ENCODE results near the gene CSNK2B.

The CSNK2B gene

DNA sequence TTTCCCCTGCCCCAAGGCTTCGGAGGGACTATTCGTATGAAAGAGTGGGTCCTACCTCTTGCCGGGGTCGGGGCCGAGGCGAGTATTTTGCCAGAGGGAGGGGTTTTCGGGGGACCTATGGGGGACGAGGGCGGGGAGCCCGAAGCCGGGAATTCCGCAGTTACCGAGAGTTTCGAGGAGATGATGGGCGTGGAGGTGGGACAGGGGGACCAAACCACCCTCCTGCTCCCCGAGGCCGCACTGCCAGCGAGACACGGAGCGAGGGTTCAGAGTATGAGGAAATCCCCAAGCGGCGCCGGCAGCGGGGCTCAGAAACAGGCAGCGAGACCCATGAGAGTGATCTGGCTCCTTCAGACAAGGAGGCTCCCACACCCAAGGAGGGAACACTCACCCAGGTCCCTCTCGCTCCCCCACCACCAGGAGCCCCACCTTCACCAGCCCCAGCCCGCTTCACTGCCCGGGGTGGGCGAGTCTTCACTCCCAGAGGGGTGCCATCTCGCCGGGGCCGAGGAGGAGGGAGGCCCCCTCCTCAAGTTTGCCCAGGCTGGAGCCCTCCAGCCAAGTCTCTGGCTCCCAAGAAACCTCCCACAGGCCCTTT lies 34.1 kb upstream of the CSNK2B start:
- TF ChIP-seq, protein P1, sequence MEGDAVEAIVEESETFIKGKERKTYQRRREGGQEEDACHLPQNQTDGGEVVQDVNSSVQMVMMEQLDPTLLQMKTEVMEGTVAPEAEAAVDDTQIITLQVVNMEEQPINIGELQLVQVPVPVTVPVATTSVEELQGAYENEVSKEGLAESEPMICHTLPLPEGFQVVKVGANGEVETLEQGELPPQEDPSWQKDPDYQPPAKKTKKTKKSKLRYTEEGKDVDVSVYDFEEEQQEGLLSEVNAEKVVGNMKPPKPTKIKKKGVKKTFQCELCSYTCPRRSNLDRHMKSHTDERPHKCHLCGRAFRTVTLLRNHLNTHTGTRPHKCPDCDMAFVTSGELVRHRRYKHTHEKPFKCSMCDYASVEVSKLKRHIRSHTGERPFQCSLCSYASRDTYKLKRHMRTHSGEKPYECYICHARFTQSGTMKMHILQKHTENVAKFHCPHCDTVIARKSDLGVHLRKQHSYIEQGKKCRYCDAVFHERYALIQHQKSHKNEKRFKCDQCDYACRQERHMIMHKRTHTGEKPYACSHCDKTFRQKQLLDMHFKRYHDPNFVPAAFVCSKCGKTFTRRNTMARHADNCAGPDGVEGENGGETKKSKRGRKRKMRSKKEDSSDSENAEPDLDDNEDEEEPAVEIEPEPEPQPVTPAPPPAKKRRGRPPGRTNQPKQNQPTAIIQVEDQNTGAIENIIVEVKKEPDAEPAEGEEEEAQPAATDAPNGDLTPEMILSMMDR (conservative IDR thresholded peaks at IDR 0.05): no peak
- no peak for TF ChIP-seq ZFX (IDR thresholded peaks at IDR 0.05)
- H3K27ac ChIP-seq: no peak overlapping the region

DNA sequence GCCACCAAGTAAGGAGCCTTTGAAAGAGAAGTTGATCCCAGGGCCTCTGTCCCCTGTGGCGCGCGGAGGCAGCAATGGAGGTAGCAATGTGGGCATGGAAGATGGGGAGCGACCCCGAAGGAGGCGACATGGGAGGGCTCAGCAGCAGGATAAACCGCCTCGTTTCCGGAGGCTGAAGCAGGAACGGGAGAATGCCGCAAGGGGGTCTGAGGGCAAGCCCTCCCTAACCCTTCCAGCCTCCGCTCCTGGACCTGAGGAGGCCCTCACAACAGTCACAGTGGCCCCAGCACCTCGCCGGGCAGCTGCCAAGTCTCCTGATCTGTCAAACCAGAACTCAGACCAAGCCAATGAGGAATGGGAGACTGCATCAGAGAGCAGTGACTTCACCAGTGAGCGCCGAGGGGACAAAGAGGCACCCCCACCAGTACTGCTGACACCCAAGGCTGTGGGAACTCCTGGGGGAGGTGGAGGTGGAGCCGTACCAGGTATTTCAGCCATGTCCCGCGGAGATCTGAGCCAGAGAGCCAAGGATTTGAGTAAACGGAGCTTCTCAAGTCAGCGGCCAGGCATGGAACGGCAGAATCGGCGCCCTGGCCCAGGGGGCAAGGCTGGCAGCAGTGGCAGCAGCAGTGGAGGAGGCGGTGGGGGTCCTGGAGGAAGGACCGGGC lies 33.5 kb upstream of the CSNK2B start:
- TF ChIP-seq ZFX (IDR thresholded peaks at IDR 0.05): no peak
- TF ChIP-seq, protein P1 (conservative IDR thresholded peaks at IDR 0.05): no peak
- no peak overlapping the region for H3K27ac ChIP-seq

DNA sequence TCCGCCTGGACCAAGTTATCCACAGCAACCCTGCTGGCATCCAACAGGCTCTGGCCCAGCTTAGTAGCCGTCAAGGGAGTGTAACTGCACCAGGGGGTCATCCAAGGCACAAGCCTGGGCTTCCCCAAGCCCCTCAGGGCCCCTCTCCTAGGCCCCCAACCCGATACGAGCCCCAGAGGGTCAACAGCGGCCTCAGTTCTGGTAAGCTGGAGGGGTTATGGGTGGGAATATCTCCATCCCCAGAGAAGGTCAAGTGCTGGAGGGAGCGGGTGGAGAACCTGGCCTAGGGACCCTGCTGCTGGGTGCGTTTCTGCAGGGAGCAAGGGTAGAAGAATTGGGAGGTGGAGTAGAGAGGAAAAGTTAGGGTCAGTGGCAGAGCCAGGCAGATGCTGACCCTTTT lies 32.4 kb upstream of the CSNK2B start:
- H3K27ac ChIP-seq: no peak overlapping the region
- TF ChIP-seq, protein P1 (conservative IDR thresholded peaks at IDR 0.05): no peak
- no peak for TF ChIP-seq ZFX (IDR thresholded peaks at IDR 0.05)

DNA sequence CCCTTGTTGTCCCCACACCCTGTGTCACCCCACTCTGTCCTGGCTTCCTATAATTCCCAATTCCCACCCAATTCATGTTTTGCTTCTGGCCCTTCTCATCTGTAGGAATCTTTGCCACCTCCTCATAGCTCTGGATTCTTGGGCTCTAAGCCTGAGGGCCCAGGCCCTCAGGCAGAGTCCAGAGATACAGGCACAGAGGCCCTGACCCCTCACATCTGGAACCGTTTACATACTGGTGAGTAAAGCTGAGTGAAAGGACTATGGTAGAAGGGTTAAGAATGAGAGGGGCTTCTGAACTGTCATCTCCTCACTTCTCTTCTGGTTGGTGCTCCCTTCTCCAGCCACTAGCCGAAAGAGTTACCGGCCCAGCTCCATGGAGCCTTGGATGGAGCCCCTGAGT lies 31.7 kb upstream of the CSNK2B start:
- TF ChIP-seq ZFX (IDR thresholded peaks at IDR 0.05): no peak
- TF ChIP-seq, protein P1 (conservative IDR thresholded peaks at IDR 0.05): no peak
- H3K27ac ChIP-seq: no peak overlapping the region

DNA sequence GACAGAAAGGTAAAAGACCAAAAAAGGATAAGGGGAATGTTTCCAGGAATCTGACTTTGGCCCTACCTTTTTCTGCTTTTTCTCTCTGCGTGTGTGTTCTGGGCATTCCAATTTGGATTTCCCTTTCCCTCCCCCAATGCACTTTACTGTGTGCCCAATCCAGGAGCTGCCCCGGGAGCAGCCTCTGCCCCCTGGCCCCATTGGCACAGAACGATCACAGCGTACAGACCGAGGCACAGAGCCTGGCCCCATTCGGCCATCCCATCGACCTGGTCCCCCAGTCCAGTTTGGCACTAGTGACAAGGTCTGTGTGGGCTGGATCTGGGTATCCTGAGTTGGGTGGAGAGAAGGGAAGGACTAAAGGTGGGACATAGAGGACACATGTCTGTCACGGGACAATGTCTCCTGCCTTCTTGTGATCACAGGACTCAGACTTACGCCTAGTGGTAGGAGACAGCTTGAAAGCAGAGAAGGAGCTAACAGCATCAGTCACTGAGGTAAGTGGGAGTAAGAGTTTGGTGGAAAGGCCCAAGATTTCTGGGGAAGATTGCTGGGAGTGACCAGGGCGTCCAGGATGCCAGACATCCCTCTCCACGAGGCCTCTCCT lies 30.8 kb upstream of the CSNK2B start:
- H3K27ac ChIP-seq: no peak overlapping the region
- TF ChIP-seq, protein P1 (conservative IDR thresholded peaks at IDR 0.05): no peak
- TF ChIP-seq ZFX (IDR thresholded peaks at IDR 0.05): no peak

DNA sequence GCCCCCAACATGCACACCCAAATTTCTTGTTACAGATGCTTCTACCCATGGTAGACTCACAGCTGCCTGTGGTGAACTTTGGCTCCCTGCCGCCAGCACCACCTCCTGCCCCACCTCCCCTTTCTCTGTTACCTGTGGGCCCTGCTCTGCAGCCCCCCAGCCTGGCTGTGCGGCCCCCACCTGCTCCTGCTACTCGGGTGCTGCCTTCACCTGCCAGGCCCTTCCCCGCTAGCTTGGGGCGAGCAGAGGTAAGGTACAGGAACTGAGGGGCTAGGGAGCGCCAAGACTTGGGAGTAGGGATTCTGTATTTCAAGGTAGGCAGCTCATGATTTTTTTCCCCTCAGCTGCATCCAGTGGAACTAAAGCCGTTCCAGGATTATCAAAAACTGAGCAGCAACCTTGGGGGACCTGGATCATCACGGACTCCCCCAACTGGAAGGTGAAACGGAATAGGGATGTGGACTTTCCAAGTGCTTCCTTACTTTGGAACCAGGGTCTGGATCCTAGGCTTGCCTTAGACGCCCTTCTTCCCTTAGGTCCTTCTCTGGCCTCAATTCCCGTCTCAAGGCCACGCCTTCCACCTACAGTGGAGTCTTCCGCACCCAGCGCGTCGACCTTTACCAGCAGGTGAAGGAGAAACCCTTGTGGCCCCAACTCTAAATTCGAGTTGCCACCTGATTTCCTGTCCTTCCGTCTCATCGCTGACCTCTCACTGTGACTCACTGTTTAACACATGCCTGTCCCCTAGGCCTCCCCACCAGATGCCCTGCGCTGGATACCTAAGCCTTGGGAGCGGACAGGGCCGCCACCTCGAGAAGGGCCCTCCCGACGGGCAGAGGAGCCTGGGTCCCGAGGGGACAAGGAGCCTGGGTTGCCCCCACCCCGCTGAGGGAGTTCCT lies 28.9 kb upstream of the CSNK2B start:
- TF ChIP-seq, protein P1 (conservative IDR thresholded peaks at IDR 0.05): no peak
- TF ChIP-seq ZFX (IDR thresholded peaks at IDR 0.05): no peak
- no peak overlapping the region for H3K27ac ChIP-seq
